GM10266 (cell line): ENCODE data around the gene TYK2.
A peak's percentile ranks its signal among the peaks of the same experiment; 100 is the strongest.
"Not testable (repeated sequence)": the region's sequence is repeated elsewhere in the genome, so short reads cannot be mapped to it uniquely, and the experiment has no call there.

Source experiments
- DNase-seq: peaks from one replicate; pipeline ENCODE4 v3.0.0; 2012; ENCODE audit errors: extremely low spot score
- TF ChIP-seq, protein P1 (sequence below): IDR thresholded peaks from 2 replicates; pipeline ENCODE4 v1.5.1; 2012; ENCODE audit warnings: mild to moderate bottlenecking, low read depth; ENCODE audit not compliant: control insufficient read depth, insufficient read depth; ENCODE audit errors: missing control alignments

Gene TYK2

DNA sequence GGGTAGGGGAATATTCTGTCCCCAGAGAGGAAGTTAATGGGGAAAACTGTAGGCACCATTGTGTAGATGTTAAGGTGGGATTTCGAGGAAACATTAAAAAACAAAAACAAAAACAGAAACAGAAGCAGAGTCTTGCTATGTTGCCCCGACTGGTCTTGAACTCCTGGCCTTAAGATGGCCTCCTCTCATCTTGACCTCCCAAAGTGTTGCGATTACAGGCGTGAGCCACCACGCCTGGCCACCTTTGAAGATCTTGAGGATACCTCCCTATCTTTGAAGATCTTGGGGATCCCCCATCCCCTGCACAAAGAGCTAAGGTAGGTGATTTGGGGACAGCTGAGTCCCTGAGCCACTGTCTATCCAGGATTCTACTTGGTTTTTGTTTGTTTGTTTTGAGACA is 40.4 kb downstream of the TYK2 start:
- TF ChIP-seq, protein P1, sequence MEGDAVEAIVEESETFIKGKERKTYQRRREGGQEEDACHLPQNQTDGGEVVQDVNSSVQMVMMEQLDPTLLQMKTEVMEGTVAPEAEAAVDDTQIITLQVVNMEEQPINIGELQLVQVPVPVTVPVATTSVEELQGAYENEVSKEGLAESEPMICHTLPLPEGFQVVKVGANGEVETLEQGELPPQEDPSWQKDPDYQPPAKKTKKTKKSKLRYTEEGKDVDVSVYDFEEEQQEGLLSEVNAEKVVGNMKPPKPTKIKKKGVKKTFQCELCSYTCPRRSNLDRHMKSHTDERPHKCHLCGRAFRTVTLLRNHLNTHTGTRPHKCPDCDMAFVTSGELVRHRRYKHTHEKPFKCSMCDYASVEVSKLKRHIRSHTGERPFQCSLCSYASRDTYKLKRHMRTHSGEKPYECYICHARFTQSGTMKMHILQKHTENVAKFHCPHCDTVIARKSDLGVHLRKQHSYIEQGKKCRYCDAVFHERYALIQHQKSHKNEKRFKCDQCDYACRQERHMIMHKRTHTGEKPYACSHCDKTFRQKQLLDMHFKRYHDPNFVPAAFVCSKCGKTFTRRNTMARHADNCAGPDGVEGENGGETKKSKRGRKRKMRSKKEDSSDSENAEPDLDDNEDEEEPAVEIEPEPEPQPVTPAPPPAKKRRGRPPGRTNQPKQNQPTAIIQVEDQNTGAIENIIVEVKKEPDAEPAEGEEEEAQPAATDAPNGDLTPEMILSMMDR = no peak
- no peak for DNase-seq

DNA sequence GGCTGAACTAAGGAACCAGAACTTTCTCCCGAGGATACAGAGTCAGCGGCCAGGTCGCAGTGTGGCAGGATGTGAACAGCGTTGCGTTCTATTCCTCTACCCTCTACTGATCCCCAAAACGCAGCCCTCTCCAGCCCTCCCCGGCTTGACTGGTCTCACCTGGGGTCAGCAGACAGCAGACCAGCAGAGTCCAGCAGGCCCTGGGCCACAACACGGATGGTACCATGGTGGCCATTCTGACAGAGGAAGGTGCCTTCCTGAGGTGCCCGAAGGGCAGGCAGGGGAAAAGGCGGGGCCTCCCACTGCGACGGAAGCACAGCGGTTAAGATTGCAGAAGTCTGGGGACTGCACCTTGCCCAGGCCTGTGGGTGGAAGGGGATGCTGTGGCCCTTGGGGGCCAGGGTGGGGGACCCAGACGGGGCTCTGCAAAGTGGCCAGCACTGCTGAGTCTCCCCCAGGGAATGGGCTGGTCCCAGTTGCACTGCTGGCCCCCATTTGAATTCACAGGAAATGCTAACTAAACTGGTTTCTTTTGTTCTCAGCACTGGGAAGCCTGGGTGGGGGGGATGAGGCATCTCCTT is 40.9 kb downstream of the TYK2 start, which contains the start of gene ICAM3:
Gene ICAM3 (minus strand): TSS at position 245 of the 581 bp plus-strand sequence. CDS start 10 bp downstream, at position 235.
- TF ChIP-seq, protein P1 = no peak
- peak; percentile 78 for DNase-seq

- no peak for DNase-seq
- TF ChIP-seq, protein P1 = no peak
These were observed 41.4 kb downstream of the TYK2 start for GRCh38 chr19:10338940-10339339.

DNA sequence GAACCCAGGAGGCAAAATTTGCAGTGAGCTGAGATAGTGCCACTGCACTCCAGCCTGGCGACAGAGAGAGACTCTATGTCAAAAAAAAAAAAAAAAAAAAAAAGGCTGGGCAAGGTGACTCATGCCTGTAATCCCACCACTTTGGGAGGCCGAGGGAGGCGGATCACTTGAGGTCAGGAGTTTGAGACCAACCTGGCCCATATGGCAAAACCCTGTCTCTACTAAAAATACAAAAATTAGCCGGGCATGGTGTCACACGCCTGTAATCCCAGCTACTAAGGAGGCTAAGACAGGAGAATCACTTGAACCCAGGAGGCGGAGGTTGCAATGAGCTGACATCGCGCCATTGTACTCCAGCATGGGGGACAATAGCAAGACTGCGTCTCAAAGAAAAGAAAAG is 43.6 kb downstream of the TYK2 start:
- DNase-seq = not testable (repeated sequence)

DNA sequence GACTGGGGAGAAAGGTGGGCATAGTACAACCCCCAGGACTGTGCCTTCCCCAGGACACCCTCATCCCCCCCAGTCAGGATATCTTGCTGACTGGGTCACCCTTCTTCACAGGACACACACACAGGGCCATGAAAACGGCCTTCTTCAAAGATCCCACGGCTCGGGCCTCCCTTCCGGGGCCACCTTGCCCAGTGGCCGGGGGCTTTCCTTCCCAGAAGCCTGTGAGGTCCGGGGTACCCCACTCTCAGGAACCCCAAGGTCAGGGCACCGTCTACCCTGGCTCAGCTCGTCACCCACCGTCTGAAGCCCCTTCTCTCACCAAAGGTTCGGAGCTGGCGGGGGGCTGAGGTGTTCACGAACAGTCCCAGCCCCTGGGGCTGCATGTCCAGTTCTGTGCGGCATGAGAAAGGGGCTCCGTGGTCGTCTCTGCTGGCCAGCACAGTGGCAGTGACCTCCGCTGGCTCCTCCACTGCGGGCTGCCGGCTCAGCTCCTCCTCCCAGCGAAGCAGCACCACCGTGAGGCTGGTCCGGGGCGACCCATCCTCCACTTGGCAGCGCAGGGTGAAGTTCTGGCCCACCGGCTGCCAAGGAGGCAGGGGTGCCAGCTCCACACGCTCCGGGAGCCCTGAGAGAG is 44.9 kb downstream of the TYK2 start:
- no peak for DNase-seq

GRCh38 chr19:10334588-10335351 is 45.6 kb downstream of the TYK2 start:
- TF ChIP-seq, protein P1 = no peak
- DNase-seq = no peak

More for the DNA sequence above, 44.9 kb downstream of the TYK2 start:
- TF ChIP-seq, protein P1 = no peak

DNA sequence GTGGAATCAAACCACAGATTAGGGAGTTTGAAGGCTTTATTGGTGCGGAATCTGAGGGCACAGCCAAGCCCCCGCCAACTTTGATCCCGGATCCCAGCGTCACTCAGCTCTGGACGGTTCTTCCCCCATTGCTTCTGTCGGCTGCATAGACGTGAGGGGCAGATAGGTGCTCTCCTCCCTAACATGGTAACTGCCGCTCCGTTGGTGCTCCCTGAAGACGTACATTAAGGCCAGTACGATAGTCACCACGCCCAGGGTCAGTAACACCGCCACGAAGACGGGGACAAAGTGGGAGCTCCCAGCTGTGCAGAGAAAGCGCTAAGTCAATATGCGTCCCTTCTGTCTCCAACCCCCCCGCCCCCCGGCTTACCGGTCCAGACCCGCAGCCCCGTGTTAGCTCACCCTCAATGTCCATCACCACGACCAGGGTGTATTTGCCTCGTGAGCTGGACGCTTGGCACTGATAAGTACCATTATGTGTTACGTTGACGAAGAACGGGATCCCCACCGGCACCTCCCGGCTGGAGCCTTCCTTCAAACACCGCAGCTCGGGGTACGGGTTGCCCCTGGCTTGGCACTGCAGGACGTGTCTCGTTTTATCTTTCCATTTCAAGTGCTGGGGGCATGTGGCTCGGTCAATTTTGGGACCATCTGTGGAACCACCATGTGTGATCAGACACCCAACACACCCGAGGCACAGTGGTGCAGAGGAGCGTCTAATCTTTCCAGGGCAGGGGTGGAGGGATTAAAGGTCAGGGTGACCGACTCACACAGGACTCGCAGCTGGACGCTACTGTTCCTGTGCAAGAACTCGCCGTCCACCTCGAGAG is 46.4 kb downstream of the TYK2 start:
- TF ChIP-seq, protein P1 = no peak
- no peak for DNase-seq
